GM12892 (cell line): ENCODE results near the gene OSBPL10.

Source experiments
- POLR2A ChIP-seq: IDR thresholded peaks from 2 replicates; pipeline ENCODE4 v1.6.1; 2011; ENCODE audit warnings: low read depth, low read length, control low read depth
- POLR2AphosphoS5 ChIP-seq: IDR thresholded peaks from 2 replicates; pipeline ENCODE4 v1.6.1; 2011; ENCODE audit warnings: low read depth, low read length, control low read depth

DNA sequence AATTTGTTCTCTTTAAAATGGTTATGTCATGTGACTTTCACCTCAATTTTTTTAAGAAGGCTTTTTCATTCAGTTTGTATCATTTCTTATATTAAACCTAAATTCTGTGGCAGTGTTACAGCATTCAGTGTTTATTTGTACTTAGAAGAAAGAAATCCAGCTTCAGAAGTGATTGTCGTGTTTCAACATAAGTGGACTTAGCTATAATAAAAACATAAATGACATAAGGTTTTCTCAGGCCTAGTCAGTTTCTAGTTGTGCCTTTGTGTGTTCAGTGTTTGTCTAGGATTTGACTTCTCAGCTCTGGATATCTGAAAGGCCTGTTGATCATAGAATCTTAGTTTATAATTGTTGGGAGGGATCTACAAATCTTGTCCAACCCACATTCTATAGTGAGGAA is 367.9 kb downstream of the OSBPL10 start:
- TF ChIP-seq POLR2A (no peak), POLR2AphosphoS5 (no peak)
